ENCODE data around the gene SYTL2. TPM values are rescaled to one million over a fixed set of nuclear protein-coding genes. Genes with fewer than 3 reads are reported as not detected.

SYTL2 gene
- polyA plus RNA-seq, 3 donors = 68.5 to 104 (median 95.8) TPM

GRCh38 chr11:85766721-85767161, 44.2 kb downstream of the SYTL2 start:
- DNase-seq = no peak

DNA sequence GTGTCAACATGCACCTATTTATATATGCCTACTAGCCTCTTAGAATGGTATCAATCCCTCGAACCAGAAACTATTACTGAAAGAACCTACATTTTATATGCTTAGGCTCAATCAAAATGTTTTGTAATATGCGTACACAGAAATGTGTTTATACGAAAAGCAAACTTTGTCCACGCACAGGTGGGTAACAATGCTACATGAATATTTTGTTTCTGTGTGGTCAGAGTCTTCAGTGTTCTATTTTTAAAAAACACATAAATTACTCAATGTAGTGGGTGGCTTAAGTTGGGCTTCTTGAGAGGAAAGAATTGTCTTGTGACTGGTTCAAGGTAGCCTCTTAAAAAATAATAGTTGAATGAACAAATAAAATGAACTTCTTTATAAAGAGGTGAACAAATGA, 46.1 kb downstream of the SYTL2 start:
- no peak for DNase-seq

DNA sequence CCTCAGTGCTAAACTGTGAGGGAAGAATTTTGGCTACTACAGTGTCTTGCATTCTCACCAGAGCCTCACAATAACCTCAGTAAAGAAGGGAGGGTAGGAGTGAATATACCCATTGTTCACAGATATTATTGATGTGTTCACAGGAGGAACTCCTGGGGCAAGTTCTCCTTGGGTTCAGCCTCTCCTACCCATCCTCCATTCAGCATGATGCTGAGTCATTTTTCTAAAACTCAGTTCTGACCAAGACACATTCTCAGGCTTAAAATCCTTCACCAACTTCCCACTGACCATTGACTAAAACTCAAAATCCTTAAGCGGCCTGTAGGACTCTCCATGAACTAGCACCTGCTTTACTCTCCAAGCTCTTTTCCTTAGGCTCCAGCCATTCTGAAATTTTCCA, 48.7 kb downstream of the SYTL2 start:
- no peak for DNase-seq

- DNase-seq = peak; percentile 73
Observed at GRCh38 chr11:85759915-85760314, 51.0 kb downstream of the SYTL2 start.

DNA sequence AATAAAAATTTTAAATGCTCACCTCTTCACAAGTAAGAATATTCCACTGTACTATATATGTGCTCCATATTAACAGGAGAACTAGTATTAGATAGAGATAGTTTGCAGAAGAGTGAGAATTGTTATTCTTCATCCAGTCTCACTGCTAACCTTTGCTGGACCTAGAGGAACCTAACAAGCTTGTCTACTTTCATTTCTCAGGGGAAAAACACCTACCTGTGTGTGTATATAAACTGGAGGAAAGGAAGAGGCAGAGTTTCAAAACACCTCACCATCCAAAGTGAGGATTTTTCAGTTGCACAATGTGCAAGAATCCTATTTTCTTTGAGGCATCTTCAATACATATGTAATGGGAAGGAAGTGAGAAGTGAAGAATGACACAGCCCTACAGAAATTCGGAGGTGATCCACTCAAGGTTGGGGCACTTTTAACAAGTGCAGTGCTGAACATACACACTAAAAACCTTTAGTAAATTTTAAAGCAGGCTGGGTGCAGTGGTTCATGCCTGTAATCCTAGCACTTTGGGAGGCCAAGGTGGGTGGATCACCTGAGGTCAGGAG, 52.4 kb downstream of the SYTL2 start:
- no peak for DNase-seq

DNA sequence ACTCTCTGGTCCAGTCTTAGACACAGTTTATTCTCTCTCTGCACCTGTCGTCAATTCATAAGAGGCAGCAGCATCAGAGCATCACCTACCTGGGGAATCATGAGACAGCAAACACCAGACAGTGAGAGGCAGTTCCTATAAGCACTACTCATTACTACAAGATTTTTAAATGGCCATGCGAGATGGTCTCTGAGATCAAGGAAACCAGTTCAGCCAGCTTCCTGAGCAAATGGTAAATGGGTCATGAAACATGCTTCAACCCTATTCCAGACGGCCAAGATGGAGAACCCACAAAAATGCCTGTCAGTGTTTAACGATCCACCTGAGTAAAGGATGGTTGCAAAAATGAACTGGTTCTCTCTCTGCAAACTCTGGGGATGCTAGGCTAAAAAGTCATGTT, 52.9 kb downstream of the SYTL2 start:
- no peak for DNase-seq

DNA sequence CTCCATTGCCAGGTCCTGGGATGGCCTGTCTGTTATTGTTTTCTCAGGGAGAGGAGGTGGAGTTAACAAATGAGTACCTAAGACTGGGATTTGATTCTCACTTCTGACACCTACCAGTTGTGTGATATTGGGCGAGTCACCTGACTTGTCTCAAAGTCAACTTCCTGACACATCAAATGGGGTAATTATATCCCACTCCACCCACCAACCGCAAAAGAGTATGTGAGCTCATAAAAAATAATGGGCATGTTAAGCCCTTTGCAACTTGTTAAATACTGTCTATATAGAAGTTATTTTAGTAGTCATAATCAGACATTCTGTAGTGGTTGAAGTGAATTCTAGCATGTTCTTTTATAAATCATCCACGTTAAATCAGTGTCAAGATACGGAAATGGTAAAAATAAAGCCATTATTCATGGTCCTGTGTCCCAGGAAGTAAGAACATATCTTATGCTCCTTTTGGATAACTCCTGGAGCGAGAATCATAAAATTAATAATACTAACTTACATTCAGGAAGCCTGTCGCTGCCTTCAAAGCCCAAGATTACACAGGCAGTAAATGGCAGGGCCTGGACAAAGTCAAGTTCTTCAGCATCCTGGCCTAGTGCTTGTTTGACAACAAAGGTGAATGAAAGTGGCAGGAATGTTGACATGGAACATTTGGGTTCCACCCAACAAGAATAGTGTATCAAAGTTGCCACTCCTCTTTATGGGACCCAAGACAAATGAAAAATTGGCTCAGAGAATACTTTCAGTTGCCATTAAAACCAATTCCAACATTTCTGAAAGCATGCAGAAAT, 54.3 kb downstream of the SYTL2 start:
- no peak for DNase-seq

DNA sequence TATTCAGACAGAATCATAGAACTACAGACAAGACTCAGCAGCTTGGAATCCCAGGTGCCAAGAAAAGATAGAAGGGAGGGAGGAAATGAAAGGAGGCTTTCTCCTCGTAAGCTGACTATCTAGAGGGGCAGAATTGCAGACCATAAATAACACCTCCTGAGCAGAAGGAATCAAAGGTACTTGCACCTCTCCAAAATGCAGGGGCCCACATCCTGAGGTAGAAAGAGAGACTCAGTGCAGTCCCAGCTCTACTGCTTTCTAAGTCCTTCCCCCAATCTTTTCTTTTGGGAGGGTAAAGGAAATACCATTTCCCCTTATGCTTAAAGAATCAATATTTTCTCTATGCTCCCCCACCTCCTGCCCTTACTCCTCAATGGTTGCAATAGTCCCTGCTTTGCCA, 55.2 kb downstream of the SYTL2 start:
- no peak for DNase-seq

- DNase-seq = no peak
Observed at GRCh38 chr11:85755285-85755684, 55.7 kb downstream of the SYTL2 start.

DNA sequence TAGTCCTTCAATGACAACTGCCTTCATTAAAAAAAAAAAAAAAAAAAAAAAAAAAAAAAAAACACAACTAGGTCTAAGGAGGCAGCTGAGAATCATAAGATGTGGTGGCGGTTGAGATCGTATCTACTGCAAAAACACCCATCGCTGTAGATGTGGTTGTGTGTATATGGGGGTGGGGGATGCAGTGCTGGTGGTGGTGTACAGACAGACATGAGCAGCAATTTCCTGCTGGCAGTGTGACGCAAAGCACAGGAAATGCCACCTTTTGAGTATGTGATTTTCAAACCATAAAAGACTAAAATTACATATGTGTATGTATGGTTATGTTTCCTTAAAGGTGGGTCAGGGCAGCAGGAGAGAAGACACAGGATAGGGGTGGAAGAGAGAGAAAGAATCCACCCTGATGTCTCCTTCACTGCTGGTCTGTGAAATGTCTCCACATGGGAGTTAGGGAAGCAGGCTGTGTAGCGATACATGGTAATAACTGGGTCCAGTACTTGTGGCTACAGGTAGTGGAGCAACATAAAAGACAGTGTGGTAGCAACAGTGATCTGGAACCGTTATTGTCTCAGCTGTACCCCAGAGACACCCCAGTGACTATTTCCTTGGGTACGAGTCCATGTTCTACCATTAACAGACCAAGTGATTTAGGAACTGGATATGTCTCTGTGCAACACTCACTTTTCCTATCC, 57.9 kb downstream of the SYTL2 start:
- DNase-seq = no peak

GRCh38 chr11:85752201-85752889, 58.6 kb downstream of the SYTL2 start:
- no peak for DNase-seq

- no peak for DNase-seq
Observed at GRCh38 chr11:85751724-85752123, 59.2 kb downstream of the SYTL2 start.

DNA sequence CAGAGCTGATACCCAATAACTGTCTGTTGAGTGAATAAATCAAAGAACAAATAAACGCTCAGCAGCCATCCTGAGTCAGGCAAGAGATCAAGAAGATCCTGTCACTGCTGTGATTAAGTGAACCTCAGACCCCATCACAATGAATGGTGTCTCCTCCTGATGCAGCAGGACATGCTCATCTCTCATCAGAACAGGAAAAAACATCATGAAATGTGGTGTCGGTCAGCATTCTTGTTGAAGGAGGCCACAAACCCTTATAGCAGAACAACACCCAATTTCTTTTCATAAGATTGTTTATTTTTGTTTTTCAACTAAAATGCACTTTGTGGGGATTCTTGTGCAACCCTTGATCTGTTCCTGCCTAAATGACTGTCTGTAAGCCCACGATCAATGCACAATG, 60.3 kb downstream of the SYTL2 start:
- no peak for DNase-seq

DNA sequence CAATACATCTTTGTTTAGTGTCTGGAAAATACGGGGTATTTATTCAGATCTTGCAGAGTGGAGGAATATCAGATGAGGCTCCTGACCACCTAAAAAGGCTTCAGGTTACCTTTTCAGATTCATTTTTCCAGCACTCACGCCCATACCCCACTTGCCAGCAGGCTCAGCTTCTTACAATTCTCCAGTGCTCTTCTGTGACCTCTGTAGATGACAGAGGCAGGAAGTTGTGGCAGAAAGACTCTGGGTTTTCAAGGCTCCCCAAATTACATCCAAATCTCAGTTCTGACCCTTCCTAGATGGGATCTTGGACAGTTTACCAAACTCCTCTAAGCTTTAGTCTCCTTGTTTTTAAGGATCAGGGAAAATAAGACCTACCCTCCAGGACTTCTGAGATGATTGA, 61.1 kb downstream of the SYTL2 start:
- no peak for DNase-seq

- DNase-seq = no peak
Observed at GRCh38 chr11:85749287-85749834, 61.6 kb downstream of the SYTL2 start.

GRCh38 chr11:85748455-85748891, 62.5 kb downstream of the SYTL2 start:
- no peak for DNase-seq

DNA sequence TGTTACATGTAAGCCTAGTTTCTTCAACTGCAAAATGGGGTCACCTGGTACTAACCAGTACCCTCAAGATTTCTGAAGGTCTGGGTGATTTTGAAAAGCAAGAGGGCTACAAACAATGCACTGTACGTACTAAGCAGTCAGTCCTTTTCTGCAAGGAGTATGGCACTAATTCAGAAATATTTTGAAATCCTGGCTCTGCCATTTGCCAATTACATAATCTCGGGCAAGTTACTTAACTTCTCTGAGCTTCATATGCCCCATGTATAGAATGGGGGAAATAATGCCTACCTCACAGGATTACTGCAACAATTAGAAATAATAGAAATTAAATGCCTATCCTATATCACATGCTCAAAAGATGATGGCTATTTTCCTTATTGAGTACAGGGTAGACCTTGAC, 64.3 kb downstream of the SYTL2 start:
- DNase-seq = no peak

DNA sequence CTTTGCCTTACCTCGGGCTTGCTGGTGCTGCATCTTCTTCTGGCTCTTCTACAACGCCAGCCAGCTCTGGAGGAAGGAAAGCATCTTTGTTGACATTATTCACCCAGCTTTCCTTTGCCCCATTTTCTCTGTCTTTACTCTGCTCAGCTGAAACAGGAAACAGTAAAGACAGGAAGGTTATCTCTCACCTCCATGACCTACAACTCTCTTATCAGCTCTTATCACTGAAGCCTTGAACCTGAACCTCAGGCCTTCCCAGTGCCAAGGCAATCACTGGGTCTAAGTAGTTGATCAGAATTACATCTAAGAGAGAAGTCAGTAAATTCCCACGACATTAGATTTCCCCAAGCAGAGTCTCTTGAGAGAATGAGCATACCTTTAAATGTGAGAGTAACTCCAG, 65.3 kb downstream of the SYTL2 start:
- no peak for DNase-seq

- DNase-seq = no peak
Observed at GRCh38 chr11:85742873-85743275, 68.1 kb downstream of the SYTL2 start.

DNA sequence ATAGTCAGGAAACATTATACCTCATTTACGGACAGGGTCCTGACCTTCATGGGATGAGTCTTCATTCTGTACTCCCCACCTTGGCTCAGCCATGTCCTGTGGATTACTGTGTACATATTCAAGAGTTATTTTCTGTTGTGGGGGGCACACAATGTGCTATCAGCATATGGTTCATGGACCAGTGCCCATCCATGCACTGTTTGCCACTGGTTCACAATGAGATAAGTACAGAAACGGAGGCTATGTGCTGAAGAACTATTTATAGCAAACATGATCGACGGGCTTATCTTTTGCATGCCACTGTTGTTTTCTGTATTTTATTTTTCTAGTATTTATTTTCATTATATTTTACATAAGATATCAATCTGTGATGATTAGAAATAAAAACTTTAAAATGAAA, 68.6 kb downstream of the SYTL2 start:
- DNase-seq = no peak

DNA sequence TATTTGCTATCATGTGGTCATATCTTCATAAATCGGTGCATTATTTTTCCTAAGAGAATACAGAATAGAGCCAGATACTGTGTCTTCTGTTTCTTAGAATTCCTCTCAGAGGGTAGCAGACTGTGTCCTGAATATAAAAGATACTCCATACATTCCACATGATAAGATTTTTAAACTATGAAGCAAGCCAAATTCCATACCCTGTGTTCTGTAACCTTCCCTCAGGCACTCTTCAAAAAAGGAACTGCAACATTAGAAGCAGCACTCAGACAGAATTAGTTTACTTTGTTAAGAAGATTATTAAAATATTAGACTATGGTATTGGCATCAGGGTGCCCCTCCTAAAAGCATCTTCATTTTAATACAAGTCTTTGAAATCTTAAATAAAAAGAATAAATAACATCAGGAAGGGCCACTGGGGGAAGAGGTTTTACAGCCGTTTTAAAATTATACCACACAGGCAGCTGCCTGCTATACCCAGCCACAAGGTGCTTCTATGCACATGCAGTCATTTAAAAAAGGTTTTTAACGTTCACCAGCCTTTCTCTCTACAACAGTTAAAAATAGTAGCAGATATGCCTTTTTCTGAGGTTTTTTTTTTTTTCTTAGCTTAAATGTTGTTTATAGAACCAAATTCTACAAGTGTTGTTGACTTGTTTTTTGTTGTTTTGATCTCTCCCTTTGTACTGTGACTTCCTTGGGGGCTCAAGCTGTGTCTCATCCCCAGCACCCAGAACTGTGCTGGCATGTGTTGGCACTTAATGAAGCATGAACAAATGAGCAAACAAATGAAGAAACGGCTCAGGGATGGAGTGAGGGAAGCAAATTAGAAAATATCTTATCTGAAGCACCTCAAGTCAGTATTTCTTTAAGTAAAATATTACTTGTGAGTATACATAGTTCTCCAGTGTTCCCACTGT, 70.2 kb downstream of the SYTL2 start:
- DNase-seq = no peak

Measured in renal pelvis (tissue), 4 donors.